Muscle of leg (tissue), 9 donors: ENCODE results near the gene NDP. TPM values are rescaled to one million over a fixed set of nuclear protein-coding genes. Genes with fewer than 3 reads are reported as not detected.

ENCODE experiments used
- polyA plus RNA-seq, 8 donors: library from polyadenylated mRNA; unstranded; fragments of 120-200 nt; gene quantifications; one replicate each; pipeline versions ENCODE4 v1.2.1 to v1.2.3, GENCODE V29; 2013; ENCODE audit warnings: inconsistent platforms in 1 of 8, low replicate concordance in 1 of 8; ENCODE audit not compliant: insufficient read length in 8 of 8, insufficient read depth in 1 of 8
- total RNA-seq: library from RNA; stranded (reverse); fragments of 120-200 nt; gene quantifications from one replicate; pipeline ENCODE4 v1.2.4, GENCODE V29; 2013

The NDP gene
- total and polyA plus RNA-seq, 9 donors, result 0.82 to 2.7 (median 1.4) TPM

Other genes with a start within 250 kb of the NDP start
- gene MAOB, start 90.9 kb downstream of the NDP start, total RNA-seq, result 0.31 TPM
- gene MAOB, start 90.9 kb downstream of the NDP start, polyA plus RNA-seq, result 1 to 10 TPM in 6 of 8 donors, under 1 TPM in 2; 0.79 to 6.1 (median 1.4) TPM